GM18508 (cell line): Measurements from ENCODE around the gene SH3RF3.

Source experiments
- ATAC-seq: cut with Tn5 transposase; IDR thresholded peaks from one replicate; pipeline ENCODE4 v1.9.1; 2021; ENCODE audit warnings: moderate number of reproducible peaks; ENCODE audit not compliant: insufficient read depth, unreplicated experiment

The SH3RF3 gene

GRCh38 chr2:109356324-109357035 is 227.5 kb downstream of the SH3RF3 start:
- no peak for ATAC-seq

DNA sequence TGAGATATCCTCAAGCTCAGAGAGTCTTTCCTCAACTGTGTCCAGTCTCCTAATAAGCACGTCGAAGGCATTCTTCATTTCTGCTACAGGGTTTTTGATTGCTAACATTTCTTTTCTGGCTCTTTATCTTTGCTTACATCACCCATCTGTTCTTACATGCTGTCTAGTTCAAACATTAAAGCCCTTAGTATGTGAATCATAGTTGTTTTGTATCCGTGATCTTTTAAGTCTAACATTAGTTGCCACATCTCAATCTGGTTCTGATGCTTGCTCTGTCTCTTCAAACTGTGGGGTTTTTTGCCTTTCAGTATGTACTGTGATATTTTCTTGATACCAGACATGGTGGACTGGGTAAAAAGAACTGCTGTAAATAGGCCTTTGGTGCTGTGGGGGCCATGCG is 235.2 kb downstream of the SH3RF3 start:
- ATAC-seq = no peak

- ATAC-seq = no peak
Measured at GRCh38 chr2:109365131-109365530, 236.1 kb downstream of the SH3RF3 start.

DNA sequence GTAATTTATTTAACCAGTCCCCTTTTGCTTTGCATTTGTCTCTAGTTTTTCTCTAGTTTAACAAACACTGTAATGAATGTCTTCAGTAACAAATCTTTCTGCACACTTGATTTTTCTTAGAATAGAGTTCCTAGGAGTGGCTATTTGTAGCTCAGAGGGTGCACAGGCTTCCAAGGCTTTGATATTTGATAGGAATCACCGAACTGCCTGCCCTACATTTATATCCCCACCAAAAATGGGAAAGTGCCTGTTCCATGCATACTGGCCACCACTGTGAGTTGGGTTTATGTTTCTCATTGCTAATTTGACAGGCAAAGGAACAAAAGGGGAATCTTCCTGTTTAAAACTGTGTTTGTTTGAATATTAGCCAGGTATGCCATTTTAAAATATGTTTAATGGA is 238.7 kb downstream of the SH3RF3 start:
- ATAC-seq = no peak

- no peak for ATAC-seq
Measured at GRCh38 chr2:109368798-109369197, 239.8 kb downstream of the SH3RF3 start.

DNA sequence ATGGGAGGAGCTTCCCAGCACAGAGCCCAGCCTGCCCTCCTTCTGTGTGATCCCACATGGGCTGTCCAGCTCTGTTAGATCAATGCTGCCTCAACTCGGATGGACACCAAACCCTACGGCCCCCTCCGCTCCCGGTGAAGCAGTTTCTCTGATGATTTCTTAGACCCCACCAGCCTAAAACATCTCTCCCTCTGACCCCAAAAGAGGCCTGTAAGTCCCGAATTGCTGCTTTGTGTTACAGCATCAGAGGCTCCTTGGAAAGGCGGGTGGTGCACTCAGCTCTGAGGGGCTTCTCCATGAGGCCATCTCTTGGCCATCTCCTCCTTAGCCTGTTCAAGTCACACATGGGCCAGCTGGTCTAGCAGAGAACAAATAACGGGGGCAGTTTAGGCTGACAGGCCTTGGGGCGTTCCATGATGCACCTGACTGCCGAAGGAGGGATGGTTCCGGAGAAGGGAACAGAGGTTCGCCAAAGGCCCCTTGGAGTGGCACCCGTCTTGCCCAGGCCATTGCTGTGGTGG is 240.7 kb downstream of the SH3RF3 start:
- no peak for ATAC-seq

GRCh38 chr2:109370399-109371035 is 241.5 kb downstream of the SH3RF3 start:
- ATAC-seq = no peak

DNA sequence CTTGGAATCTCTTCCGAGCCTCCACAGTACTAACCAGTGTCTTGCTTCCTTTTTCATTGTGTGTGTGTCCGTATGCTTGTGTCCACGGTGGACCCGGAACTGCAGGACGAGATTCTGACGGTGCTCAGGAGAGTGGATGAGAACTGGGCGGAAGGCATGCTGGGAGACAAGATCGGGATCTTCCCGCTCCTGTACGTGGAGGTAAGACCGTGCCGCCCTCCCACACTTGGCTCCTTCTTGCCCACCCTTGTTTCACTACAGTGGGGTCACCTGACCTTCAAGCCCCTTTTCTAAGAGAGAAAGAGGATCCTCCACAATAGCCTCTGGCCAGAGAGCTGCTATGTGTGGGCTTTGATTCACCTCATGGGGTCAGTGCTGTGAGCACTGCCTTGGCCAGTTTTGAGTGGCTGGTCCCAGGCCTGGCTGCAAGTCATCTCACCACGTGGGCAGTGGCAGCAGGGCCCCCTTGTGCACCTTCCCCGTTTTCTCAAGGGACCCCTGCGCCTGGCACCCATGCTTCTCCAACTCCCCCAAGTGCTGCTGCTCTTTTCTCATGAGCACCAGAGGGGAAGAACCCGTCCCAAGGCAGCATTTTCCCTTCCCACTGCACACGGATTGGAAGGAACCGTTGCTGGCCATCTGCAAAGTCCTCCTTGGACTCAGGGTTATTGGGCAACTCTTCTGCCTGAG is 242.6 kb downstream of the SH3RF3 start:
- ATAC-seq = no peak

- no peak for ATAC-seq
Measured at GRCh38 chr2:109372171-109372568, 243.2 kb downstream of the SH3RF3 start.

DNA sequence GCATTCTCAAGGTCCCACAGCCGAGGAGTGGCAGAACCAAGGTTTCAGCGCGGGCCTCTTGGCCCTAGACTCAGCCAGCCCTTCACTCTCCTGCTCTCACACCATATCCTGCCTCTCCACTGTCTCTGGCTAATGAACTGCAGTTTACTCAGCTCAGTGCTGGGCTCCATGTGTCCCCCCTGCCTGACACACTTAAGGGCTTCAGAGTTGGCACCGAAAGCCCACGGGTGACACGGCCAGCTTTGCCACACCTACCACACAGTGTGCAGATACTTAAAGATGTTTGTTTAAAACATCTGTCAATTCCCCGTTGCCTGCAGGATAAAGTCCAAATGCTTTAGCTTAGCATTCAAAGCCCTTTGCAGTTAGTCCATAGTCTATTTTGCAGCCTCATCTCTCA is 243.6 kb downstream of the SH3RF3 start:
- ATAC-seq = no peak

DNA sequence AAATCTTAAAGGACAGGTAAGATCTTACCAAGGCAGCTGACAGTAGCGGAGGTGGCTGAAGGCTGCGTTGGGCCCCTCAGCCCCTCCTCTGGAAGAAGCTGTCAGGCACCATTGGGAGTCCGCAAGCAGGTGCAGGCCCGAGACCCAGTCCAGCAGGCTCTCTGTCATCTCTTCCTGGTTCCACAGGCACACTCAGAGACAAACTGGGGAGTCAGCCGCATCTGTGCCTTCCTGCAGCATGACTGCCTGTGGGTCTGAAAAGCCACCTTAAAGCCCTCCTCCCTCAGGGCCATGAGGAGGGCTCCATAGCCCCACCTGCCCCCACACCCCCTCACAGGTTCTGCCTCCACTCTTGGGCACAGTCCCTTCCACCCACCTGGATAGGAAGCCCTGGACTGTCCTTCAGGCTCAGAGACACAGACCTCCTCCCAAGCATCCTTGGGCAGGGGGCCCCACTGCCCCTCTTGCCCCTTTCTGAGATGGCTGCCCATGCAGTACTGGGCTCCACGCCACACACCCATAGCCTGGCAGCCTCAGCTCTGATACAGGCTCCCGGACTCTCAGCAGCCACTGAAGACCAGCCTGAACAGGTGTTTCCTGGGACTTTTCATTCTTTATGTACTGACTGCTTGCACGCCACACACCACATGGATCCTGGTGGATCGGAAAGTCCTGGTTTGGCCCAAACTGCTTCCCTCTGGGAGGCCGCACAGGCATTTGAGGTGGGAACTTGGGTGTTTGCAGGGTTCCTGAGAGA is 245.0 kb downstream of the SH3RF3 start:
- no peak for ATAC-seq

DNA sequence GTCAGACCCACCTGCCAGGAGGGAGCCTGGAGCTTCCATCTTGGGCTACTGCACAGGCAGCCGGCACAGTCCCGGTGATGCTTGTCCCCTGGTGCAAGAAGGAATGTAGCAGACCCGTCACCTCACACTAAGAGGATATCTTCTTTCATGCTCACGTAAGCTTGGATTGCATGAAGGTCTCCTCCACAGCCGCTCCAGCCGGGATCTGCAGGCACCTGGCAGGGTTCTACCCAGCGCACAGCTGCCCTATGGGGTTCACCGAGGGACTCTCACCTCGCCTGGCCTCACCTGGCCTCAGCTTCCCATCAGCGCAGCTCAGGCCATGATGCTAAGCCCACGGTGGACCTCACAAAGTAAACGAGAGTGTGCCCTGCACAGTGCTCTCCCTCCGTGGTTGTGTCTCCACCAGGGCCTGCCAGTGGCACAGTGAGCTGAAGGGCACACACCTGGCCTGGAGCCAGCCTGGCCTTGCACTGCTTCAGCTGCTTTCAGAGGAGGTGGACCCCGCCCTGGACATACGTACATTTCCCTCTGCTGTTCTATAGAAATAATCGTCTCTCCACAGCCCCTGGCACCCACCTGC is 245.6 kb downstream of the SH3RF3 start:
- no peak for ATAC-seq

GRCh38 chr2:109375131-109375561 is 246.1 kb downstream of the SH3RF3 start:
- no peak for ATAC-seq

- ATAC-seq = no peak
Measured at GRCh38 chr2:109375656-109376055, 246.7 kb downstream of the SH3RF3 start.

DNA sequence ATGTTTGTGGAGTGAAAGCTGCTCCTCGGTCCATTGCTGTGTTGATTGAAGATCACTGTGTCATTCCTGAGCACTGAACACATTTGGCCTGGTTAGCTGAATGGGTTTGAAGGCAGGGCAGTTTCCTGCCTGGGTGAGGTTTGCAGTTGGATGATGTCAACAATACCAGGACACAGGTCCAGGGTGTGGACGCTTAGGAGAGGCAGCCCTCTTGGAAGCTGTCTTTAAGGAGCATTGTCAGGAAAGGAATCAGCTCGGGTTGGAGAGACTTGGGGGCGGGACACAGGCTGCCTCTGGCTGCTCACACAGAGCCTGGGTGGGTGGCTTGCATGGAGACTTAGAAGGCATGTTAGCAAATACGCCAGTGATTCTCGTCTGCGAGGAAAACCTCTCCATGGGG is 247.1 kb downstream of the SH3RF3 start:
- no peak for ATAC-seq

GRCh38 chr2:109376796-109377495 is 247.9 kb downstream of the SH3RF3 start:
- no peak for ATAC-seq

GRCh38 chr2:109377976-109378375 is 249.0 kb downstream of the SH3RF3 start:
- ATAC-seq = no peak

DNA sequence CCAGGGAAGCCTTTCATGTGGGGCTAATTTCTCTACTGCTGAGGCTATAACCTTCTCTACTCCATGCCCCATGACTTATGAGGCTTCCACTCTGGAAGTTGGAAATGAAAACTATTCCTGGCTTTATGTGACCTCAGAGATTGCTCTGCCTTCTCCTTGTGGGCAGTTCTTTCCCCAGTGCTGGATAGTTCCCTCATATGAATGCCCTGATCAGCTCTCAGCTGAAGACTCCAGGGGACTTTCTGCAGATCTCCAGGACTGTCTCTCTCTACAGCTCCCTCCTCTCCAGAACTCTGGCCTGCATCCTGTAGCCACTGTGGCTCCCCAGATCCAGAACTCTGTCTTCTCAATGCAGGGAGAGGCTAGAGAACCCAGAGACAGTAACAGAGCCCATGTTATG is 249.7 kb downstream of the SH3RF3 start:
- no peak for ATAC-seq

GRCh38 chr2:109379507-109379906 is 250.5 kb downstream of the SH3RF3 start:
- no peak for ATAC-seq
